Parathyroid adenoma (tissue), 2 donors: ENCODE measurements around the gene PIEZO2.

Experiments used
- H2AFZ ChIP-seq: fragments of 300-600 bp; sonication (generic); one replicate; pipeline ENCODE4 v1.7.0; 2017; ENCODE audit warnings: antibody characterized with exemption, mild to moderate bottlenecking
- H3K27ac ChIP-seq: fragments of 300-600 bp; sonication (generic); one replicate; pipeline ENCODE4 v1.7.0; 2017
- H3K27me3 ChIP-seq: fragments of 300-600 bp; sonication (generic); one replicate; pipeline ENCODE4 v1.7.0; 2017; ENCODE audit warnings: low read length; ENCODE audit not compliant: control insufficient read depth, insufficient read depth
- H3K36me3 ChIP-seq: fragments of 300-600 bp; sonication (generic); one replicate; pipeline ENCODE4 v1.7.0; 2017; ENCODE audit warnings: low read length; ENCODE audit not compliant: control insufficient read depth, insufficient read depth
- H3K4me1 ChIP-seq: fragments of 300-600 bp; sonication (generic); one replicate; pipeline ENCODE4 v1.7.0; 2017; ENCODE audit warnings: control low read depth
- H3K4me2 ChIP-seq: fragments of 300-600 bp; sonication (generic); one replicate; pipeline ENCODE4 v1.7.0; 2017; ENCODE audit warnings: low read length
- H3K4me3 ChIP-seq: fragments of 300-600 bp; sonication (generic); one replicate; pipeline ENCODE4 v1.7.0; 2017; ENCODE audit warnings: low read depth, low read length
- H3K79me2 ChIP-seq: fragments of 300-600 bp; sonication (generic); one replicate; pipeline ENCODE4 v1.7.0; 2017; ENCODE audit warnings: control low read depth
- H3K9ac ChIP-seq: fragments of 300-600 bp; sonication (generic); one replicate; pipeline ENCODE4 v1.7.0; 2017; ENCODE audit warnings: mild to moderate bottlenecking
- H3K9me3 ChIP-seq: fragments of 300-600 bp; sonication (generic); one replicate; pipeline ENCODE4 v1.7.0; 2017; ENCODE audit warnings: low read length; ENCODE audit not compliant: control insufficient read depth
- TF ChIP-seq, protein P1 (sequence below): fragments of 300-600 bp; sonication (generic); IDR thresholded peaks from one replicate; pipeline ENCODE4 v1.7.0; 2017; ENCODE audit warnings: antibody characterized with exemption, mild to moderate bottlenecking
- donor health status: primary hyperparathyroidism.

Gene PIEZO2

DNA sequence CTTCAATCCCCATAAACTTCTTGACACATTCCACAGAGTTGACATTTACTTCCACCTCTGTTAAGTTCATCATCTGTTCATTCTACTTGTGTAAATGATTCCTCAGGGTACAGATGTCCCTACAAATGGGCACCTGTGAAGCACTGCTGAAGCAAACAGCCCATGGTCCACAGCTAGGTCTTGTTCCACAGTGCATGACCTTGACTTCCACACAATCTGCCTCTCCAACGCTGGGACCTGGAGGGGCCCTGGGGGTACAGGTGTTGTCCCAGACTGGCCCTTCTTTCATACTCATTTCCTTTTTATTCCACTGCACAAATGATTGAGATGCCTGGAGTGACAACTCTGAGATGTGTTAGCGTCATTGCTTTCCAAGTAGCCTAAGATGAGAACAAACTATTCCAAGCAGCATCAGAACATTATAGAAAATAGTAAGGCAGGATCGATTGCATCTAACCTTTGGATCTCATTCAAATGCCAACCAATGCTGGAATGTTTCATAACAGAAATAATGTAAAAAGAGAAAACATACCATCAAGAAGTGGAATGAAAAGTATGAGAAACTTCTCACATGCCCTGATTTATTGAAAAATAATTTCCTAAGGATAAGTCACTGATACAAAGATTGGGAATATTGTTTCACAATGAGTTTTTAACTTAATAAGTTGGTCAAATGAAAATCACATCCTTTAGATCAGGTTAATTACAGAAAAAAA, 31.2 kb downstream of the PIEZO2 start:
- no peaks in the 10 kb centered on the region for H3K36me3 ChIP-seq
- no peak overlapping the region for H3K4me3 ChIP-seq
- no peak overlapping the region for H3K9ac ChIP-seq
- no peaks in the 10 kb centered on the region for H3K79me2 ChIP-seq
- H3K27me3 ChIP-seq = no peaks in the 10 kb centered on the region
- H3K27ac ChIP-seq = no peak overlapping the region
- H3K4me2 ChIP-seq = no peak overlapping the region
- H3K4me1 ChIP-seq = no peaks in the 10 kb centered on the region
- H2AFZ ChIP-seq = no peak overlapping the region
- TF ChIP-seq, protein P1, sequence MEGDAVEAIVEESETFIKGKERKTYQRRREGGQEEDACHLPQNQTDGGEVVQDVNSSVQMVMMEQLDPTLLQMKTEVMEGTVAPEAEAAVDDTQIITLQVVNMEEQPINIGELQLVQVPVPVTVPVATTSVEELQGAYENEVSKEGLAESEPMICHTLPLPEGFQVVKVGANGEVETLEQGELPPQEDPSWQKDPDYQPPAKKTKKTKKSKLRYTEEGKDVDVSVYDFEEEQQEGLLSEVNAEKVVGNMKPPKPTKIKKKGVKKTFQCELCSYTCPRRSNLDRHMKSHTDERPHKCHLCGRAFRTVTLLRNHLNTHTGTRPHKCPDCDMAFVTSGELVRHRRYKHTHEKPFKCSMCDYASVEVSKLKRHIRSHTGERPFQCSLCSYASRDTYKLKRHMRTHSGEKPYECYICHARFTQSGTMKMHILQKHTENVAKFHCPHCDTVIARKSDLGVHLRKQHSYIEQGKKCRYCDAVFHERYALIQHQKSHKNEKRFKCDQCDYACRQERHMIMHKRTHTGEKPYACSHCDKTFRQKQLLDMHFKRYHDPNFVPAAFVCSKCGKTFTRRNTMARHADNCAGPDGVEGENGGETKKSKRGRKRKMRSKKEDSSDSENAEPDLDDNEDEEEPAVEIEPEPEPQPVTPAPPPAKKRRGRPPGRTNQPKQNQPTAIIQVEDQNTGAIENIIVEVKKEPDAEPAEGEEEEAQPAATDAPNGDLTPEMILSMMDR = no peak
- no peaks in the 10 kb centered on the region for H3K9me3 ChIP-seq

DNA sequence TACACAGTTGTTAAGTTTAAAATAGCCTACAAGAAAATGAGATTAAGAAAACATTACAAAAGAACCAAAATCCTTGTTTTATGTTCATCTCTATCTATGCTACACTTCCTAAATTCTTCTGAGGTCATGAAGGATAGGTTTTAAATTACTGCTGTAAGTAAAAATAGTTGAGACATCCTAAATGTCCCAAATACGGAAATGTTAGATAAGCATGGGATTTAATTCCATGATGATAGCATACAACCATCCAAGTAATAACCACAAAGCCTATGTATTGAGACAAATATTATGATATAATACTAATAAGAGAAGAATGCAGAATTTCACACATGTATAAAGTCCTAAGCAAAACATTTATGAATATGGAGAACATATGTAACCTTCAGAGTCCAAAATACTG, 34.1 kb downstream of the PIEZO2 start:
- H3K27me3 ChIP-seq = no peaks in the 10 kb centered on the region
- H3K9ac ChIP-seq = no peak overlapping the region
- no peaks in the 10 kb centered on the region for H3K79me2 ChIP-seq
- no peak overlapping the region for H3K4me2 ChIP-seq
- H3K9me3 ChIP-seq = no peaks in the 10 kb centered on the region
- H2AFZ ChIP-seq = no peak overlapping the region
- TF ChIP-seq, protein P1 = no peak
- H3K36me3 ChIP-seq = no peaks in the 10 kb centered on the region
- H3K4me3 ChIP-seq = no peak overlapping the region
- no peaks in the 10 kb centered on the region for H3K4me1 ChIP-seq
- no peak overlapping the region for H3K27ac ChIP-seq

DNA sequence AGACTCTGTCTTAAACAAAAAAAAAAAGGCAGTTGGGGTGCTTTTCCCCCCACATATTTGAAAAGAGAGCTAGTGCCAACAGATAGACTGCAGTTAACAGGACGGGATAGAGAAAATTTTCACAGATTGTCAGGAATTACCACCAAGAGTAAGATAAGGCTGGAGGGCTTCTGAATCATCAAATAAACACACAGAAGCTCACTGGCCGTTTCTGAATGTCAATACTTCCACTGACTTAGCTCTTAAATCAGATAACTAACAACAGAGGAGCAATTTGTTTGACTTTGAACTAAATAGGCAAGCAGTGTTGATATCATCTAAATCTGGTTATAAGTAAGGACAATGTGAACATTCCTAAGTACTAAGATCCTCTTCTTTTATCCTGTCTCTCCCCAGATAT, 34.7 kb downstream of the PIEZO2 start:
- H3K4me2 ChIP-seq = no peak overlapping the region
- H2AFZ ChIP-seq = no peak overlapping the region
- no peak overlapping the region for H3K4me3 ChIP-seq
- H3K36me3 ChIP-seq = no peaks in the 10 kb centered on the region
- no peaks in the 10 kb centered on the region for H3K4me1 ChIP-seq
- H3K27me3 ChIP-seq = no peaks in the 10 kb centered on the region
- H3K79me2 ChIP-seq = no peaks in the 10 kb centered on the region
- H3K27ac ChIP-seq = no peak overlapping the region
- no peak overlapping the region for H3K9ac ChIP-seq
- H3K9me3 ChIP-seq = no peaks in the 10 kb centered on the region
- TF ChIP-seq, protein P1 = no peak

DNA sequence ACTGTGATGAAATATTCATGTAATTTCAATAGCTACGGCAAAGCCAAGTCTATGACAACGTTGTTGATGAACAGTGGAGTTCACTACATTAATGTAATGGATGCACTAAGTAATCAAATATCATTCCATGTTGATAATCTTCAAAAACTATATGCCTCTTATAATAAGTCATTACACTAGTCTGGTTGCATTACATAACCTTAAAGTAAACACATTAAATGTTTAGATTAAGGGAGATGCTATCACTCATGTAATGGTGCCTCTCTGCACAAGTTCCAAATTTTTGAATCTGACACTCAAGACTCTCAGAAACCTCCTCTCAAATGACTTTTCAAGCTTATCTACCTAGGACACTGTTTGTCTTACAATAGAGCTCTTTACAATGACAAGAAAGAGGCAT, 35.4 kb downstream of the PIEZO2 start:
- Histone ChIP-seq H3K4me2 (no peak overlapping the region), H3K4me1 (no peaks in the 10 kb centered on the region), H3K27ac (no peak overlapping the region), H2AFZ (no peak overlapping the region), H3K79me2 (no peaks in the 10 kb centered on the region), H3K9ac (no peak overlapping the region), H3K36me3 (no peaks in the 10 kb centered on the region), H3K9me3 (no peaks in the 10 kb centered on the region), H3K27me3 (no peaks in the 10 kb centered on the region), H3K4me3 (no peak overlapping the region)
- TF ChIP-seq, protein P1 = no peak

DNA sequence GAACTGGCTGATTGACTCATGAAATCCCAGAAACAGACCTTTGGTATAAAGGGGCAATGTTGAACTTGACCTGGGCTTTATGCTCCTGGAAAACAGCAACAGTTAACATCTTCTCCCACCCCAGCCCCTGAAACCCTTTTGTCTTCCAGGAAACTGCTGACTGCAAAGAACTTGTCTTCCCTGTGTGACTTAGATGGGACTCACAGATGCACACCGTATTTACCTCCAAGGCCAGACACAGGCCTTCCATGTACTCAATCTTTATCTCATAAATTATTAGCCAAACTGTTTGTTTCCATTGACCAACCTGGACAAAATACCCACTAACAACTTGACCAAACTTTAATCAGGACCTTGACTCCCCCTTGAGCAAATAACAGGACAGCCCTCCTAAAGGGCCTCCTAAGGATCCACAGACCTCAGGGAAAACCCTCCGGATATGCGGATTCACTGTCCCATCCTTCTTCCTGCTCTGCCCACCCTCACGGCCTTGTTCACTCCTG, 36.3 kb downstream of the PIEZO2 start:
- H3K27me3 ChIP-seq = no peaks in the 10 kb centered on the region
- no peak overlapping the region for H3K27ac ChIP-seq
- H3K79me2 ChIP-seq = no peaks in the 10 kb centered on the region
- no peak overlapping the region for H3K9ac ChIP-seq
- H3K4me1 ChIP-seq = no peaks in the 10 kb centered on the region
- H3K4me2 ChIP-seq = no peak overlapping the region
- no peaks in the 10 kb centered on the region for H3K9me3 ChIP-seq
- H3K4me3 ChIP-seq = no peak overlapping the region
- H3K36me3 ChIP-seq = no peaks in the 10 kb centered on the region
- no peak overlapping the region for H2AFZ ChIP-seq
- TF ChIP-seq, protein P1 = no peak
